WERI-Rb-1 (cell line): ENCODE results near the gene C1QTNF12.

ENCODE experiments used
- DNase-seq: peaks from one replicate; pipeline ENCODE4 v3.0.0-alpha.2; 2020
- H3K27ac ChIP-seq: fragments of 250-450 bp; sonication (Bioruptor Pico); 2 replicates; pipeline ENCODE4 v1.5.1; 2020; ENCODE audit warnings: mild to moderate bottlenecking, moderate library complexity
- H3K27me3 ChIP-seq: fragments of 250-450 bp; sonication (Bioruptor Pico); 2 replicates; pipeline ENCODE4 v1.5.1; 2021; ENCODE audit warnings: mild to moderate bottlenecking, low read depth, moderate library complexity; ENCODE audit not compliant: insufficient read depth, severe bottlenecking
- H3K36me3 ChIP-seq: fragments of 250-450 bp; sonication (Bioruptor Pico); 2 replicates; pipeline ENCODE4 v1.5.1; 2020; ENCODE audit warnings: mild to moderate bottlenecking, moderate library complexity
- H3K4me3 ChIP-seq: 2 replicates; pipeline ENCODE4 v1.5.1; 2011; ENCODE audit warnings: low read depth, mild to moderate bottlenecking, control low read depth, low read length
- H3K9me3 ChIP-seq: fragments of 250-450 bp; sonication (Bioruptor Pico); 2 replicates; pipeline ENCODE4 v1.5.1; 2021; ENCODE audit warnings: mild to moderate bottlenecking, moderate library complexity; ENCODE audit not compliant: severe bottlenecking
- CTCF ChIP-seq: IDR thresholded peaks from 2 replicates; pipeline ENCODE4 v1.5.1; 2011; ENCODE audit warnings: low read depth, mild to moderate bottlenecking, control low read depth, inconsistent platforms, low read length

C1QTNF12 gene

DNA sequence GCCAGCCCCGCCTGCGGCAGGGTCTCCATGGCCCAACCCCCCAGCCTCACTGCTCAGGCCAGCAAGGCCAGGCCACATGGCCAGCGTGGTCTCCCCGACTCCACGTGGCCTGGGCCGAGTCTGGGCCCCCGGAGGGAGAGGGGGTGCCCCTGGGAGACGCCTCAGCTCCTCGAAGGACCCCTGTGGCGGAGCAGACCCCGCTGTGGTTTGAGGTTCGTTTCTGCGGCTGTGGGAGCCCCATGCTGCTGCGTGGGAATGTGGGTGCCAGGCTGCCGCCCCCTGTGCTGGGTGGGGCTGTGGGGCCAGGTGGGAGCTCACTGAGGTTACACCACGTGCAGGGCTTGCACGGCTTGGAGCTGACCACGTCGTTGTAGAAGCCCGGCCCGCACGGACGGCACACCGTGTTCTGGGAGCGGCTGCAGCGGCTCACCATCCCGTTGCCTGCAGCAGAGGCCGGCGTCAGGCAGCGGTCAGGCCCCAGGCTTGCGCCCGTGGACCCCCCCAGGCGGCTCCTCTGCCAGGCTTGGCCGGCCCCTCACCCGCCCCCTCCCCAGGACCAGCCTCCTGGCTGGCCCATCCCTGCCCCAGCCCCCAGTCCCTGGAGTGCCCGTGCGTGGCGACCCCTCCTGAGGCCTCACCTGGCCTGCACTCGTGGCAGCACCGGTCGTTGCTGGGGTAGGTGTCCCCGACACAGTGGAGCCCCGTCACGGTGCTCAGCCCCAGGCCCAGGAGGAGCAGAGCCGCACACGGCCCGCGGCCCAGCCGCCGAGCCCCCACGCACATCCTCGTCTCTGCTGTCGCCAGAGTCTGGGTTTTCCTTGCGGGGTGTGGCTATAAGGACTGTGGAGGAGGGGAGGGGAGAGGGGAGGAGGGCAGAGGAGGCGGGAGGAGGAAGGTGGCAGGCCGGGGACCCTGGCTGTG, 32.9 kb downstream of the C1QTNF12 start, which contains the start of gene TNFRSF4:
TNFRSF4 (minus strand) TSS at position 809 of the 921 bp plus-strand sequence; CDS start at position 783, 26 bp downstream.
- no peak within 1 kb of the TSS for H3K27ac ChIP-seq
- no peak for TF ChIP-seq CTCF
- no peaks in the 10 kb centered on the region for H3K9me3 ChIP-seq
- no peak within 1 kb of the TSS for H3K4me3 ChIP-seq
- H3K27me3 ChIP-seq: no peaks in the 10 kb centered on the region
- no peak for DNase-seq
- peaks cover 26% of the 10 kb centered on the region for H3K36me3 ChIP-seq

GRCh38 chr1:1212780-1213344, 33.7 kb downstream of the C1QTNF12 start:
- Histone ChIP-seq H3K4me3 (no peak overlapping the region), H3K27ac (no peak overlapping the region), H3K36me3 (peaks cover 18% of the 10 kb centered on the region), H3K27me3 (no peaks in the 10 kb centered on the region), H3K9me3 (no peaks in the 10 kb centered on the region)
- no peak for DNase-seq
- TF ChIP-seq CTCF: no peak

GRCh38 chr1:1211541-1212441, 34.7 kb downstream of the C1QTNF12 start:
- Histone ChIP-seq H3K4me3 (no peak overlapping the region), H3K9me3 (no peaks in the 10 kb centered on the region), H3K27me3 (no peaks in the 10 kb centered on the region), H3K27ac (no peak overlapping the region), H3K36me3 (peaks cover 11% of the 10 kb centered on the region)
- TF ChIP-seq CTCF: no peak
- DNase-seq: no peak

DNA sequence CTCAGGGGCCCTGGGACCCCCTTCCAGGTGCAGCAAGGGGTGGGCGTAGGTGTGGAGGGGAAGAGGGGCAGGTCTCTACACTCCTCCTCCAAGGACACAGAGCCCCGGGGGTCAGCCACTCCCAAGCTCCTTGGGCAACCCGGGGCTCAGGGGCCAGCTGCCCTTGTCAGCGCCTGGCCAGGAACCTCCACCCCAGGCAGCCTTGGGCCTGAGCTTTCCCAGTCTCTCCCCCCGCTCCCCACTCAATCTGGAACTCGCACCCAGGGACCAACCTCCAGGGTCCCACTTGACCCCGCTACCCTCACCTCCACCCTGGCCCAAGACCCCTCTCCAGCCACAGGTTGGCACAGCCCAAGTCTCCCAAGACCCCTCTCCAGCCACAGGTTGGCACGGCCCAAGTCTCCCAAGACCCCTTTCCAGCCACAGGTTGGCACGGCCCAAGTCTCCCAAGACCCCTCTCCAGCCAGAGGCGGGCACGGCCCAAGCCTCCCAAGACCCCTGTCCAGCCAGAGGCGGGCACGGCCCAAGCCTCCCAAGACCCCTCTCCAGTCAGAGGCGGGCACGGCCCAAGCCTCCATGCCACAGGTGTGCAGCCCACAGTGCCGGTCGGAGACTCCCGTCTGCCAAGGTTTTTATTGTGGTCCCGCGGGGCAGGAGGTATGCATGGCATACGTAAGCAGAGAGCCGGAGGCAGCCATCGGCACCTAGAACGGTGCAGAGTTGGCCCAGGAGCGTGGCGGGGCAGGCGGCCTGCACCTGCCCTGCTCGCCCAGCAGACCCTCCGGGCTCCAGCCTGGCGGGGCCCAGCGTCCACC, 35.6 kb downstream of the C1QTNF12 start:
- Histone ChIP-seq H3K4me3 (no peak overlapping the region), H3K36me3 (peaks cover 4% of the 10 kb centered on the region), H3K27ac (no peak overlapping the region), H3K9me3 (no peaks in the 10 kb centered on the region), H3K27me3 (no peaks in the 10 kb centered on the region)
- no peak for TF ChIP-seq CTCF
- no peak for DNase-seq
